GM12878 (cell line): Measurements from ENCODE around the gene NEMF.

ENCODE experiments used
- TCF3 ChIP-seq: IDR thresholded peaks from 2 replicates; pipeline ENCODE4 v1.6.1; 2012; ENCODE audit warnings: low read depth, mild to moderate bottlenecking, low read length, borderline replicate concordance; ENCODE audit not compliant: insufficient read depth
- TF ChIP-seq, protein P1 (sequence below): IDR thresholded peaks from 2 replicates; pipeline ENCODE4 v1.6.1; 2012; ENCODE audit warnings: mild to moderate bottlenecking, low read depth, low read length

DNA sequence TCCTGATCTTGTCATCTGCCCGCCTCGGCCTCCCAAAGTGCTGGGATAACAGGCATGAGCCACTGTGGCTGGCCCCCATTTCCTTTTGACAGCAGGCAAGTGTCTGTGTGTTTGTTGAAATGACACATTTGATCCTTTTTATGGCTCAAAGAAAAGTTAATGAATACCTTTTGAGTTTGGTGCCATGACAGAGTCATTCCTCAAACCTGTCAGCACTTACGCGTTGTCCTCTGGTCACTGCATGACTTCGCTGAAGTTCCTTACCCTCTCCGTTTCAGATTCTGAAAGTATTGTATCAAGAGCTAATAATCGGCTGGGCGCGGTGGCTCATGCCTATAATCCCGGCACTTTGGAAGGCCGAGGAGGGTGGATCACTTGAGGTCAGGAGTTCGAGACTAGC, 32.4 kb downstream of the NEMF start:
- TF ChIP-seq, protein P1, sequence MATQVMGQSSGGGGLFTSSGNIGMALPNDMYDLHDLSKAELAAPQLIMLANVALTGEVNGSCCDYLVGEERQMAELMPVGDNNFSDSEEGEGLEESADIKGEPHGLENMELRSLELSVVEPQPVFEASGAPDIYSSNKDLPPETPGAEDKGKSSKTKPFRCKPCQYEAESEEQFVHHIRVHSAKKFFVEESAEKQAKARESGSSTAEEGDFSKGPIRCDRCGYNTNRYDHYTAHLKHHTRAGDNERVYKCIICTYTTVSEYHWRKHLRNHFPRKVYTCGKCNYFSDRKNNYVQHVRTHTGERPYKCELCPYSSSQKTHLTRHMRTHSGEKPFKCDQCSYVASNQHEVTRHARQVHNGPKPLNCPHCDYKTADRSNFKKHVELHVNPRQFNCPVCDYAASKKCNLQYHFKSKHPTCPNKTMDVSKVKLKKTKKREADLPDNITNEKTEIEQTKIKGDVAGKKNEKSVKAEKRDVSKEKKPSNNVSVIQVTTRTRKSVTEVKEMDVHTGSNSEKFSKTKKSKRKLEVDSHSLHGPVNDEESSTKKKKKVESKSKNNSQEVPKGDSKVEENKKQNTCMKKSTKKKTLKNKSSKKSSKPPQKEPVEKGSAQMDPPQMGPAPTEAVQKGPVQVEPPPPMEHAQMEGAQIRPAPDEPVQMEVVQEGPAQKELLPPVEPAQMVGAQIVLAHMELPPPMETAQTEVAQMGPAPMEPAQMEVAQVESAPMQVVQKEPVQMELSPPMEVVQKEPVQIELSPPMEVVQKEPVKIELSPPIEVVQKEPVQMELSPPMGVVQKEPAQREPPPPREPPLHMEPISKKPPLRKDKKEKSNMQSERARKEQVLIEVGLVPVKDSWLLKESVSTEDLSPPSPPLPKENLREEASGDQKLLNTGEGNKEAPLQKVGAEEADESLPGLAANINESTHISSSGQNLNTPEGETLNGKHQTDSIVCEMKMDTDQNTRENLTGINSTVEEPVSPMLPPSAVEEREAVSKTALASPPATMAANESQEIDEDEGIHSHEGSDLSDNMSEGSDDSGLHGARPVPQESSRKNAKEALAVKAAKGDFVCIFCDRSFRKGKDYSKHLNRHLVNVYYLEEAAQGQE, result no peak
- TF ChIP-seq TCF3, result no peak
